Measurements from ENCODE around the gene FAM9C. TPM values are rescaled to one million over a fixed set of nuclear protein-coding genes. Genes with fewer than 3 reads are reported as not detected.
A peak's percentile ranks its signal among the peaks of the same experiment; 100 is the strongest.

The FAM9C gene
- total and polyA plus RNA-seq, 12 donors: 0.07 to 1.00 (median 0.29) TPM; not detected in 6

- intact Hi-C loops (cut with DNase I): no loop called here
- TF ChIP-seq CTCF (IDR thresholded peaks at IDR 0.05): no peak
- Histone ChIP-seq H3K27me3 (peaks cover 0 to 32% (median 0%) of the 10 kb centered on the region in 7 donors), H3K27ac (peak overlapping the region in 9 of 10 donors; percentile 2 to 89 (median 66)), H3K36me3 (no peaks in the 10 kb centered on the region), H3K4me3 (no peak overlapping the region), H3K4me1 (peaks cover 0 to 41% (median 12%) of the 10 kb centered on the region in 9 donors), H3K9me3 (no peaks in the 10 kb centered on the region)
- DNase-seq (peak in 1 of 2 donors; percentile 27), ATAC-seq (peak in 7 of 8 donors; percentile 66 to 89 (median 82))
- WGBS, 2 donors: 31 to 44% methylated on average over 8 of the region's 8 CpGs
These were observed 30.9 kb downstream of the FAM9C start for GRCh38 chrX:13013363-13014110.

GRCh38 chrX:13010546-13010945 lies 33.9 kb downstream of the FAM9C start:
- no peak for TF ChIP-seq CTCF (IDR thresholded peaks at IDR 0.05)
- H3K4me3 ChIP-seq: no peak overlapping the region
- WGBS, 2 donors: 61 to 82% methylated on average over 2 of the region's 2 CpGs
- DNase-seq: no peak
- H3K27ac ChIP-seq: peak overlapping the region in 1 of 10 donors; percentile 55
- ATAC-seq: peak in 2 of 8 donors; percentile 42 to 60
- H3K4me1 ChIP-seq: peaks cover 0 to 65% (median 25%) of the 10 kb centered on the region in 9 donors
- intact Hi-C loops (cut with DNase I): no loop called here
- H3K36me3 ChIP-seq: no peaks in the 10 kb centered on the region
- H3K9me3 ChIP-seq: no peaks in the 10 kb centered on the region
- H3K27me3 ChIP-seq: peaks cover 0 to 39% (median 0%) of the 10 kb centered on the region in 7 donors

- H3K4me1 ChIP-seq: peaks cover 0 to 64% (median 25%) of the 10 kb centered on the region in 9 donors
- peak overlapping the region in 1 of 10 donors; percentile 1 for H3K4me3 ChIP-seq
- H3K36me3 ChIP-seq: no peaks in the 10 kb centered on the region
- WGBS, 2 donors: 94 to 95% methylated on average over 8 of the region's 8 CpGs
- TF ChIP-seq CTCF (IDR thresholded peaks at IDR 0.05): no peak
- H3K27me3 ChIP-seq: peaks cover 0 to 42% (median 0%) of the 10 kb centered on the region in 7 donors
- DNase-seq (no peak), ATAC-seq (no peak)
- H3K9me3 ChIP-seq: no peaks in the 10 kb centered on the region
- H3K27ac ChIP-seq: no peak overlapping the region
- intact Hi-C loops (cut with DNase I): no loop called here
These were observed 34.6 kb downstream of the FAM9C start for GRCh38 chrX:13009844-13010243.

GRCh38 chrX:13009273-13009672 lies 35.1 kb downstream of the FAM9C start:
- no peaks in the 10 kb centered on the region for H3K36me3 ChIP-seq
- no peak for TF ChIP-seq CTCF (IDR thresholded peaks at IDR 0.05)
- no peak overlapping the region for H3K4me3 ChIP-seq
- no peaks in the 10 kb centered on the region for H3K9me3 ChIP-seq
- intact Hi-C loops (cut with DNase I): no loop called here
- WGBS, 2 donors: 63 to 66% methylated on average over 3 of the region's 3 CpGs
- DNase-seq: no peak
- H3K4me1 ChIP-seq: peaks cover 0 to 59% (median 21%) of the 10 kb centered on the region in 9 donors
- H3K27me3 ChIP-seq: peaks cover 0 to 42% (median 0%) of the 10 kb centered on the region in 7 donors
- ATAC-seq: no peak
- H3K27ac ChIP-seq: peak overlapping the region in 1 of 10 donors; percentile 36
